GM21717 (cell line): ENCODE measurements around the gene CARMIL3.

Source experiments
- ATAC-seq: cut with Tn5 transposase; IDR thresholded peaks from one replicate; pipeline ENCODE4 v1.9.1; 2021; ENCODE audit warnings: mild to moderate bottlenecking, moderate library complexity; ENCODE audit not compliant: unreplicated experiment

CARMIL3 gene

GRCh38 chr14:24062216-24062980, 10.6 kb downstream of the CARMIL3 start:
- no peak for ATAC-seq

GRCh38 chr14:24063263-24063836, 11.5 kb downstream of the CARMIL3 start:
- no peak for ATAC-seq

- ATAC-seq: no peak
These were observed 12.4 kb downstream of the CARMIL3 start for GRCh38 chr14:24064091-24064795.

- no peak for ATAC-seq
These were observed 13.0 kb downstream of the CARMIL3 start for GRCh38 chr14:24064856-24065255.

GRCh38 chr14:24065408-24065807, 13.6 kb downstream of the CARMIL3 start:
- ATAC-seq: no peak

GRCh38 chr14:24066496-24067132, 14.8 kb downstream of the CARMIL3 start:
- ATAC-seq: no peak

GRCh38 chr14:24067133-24068082, 15.6 kb downstream of the CARMIL3 start:
- ATAC-seq: no peak

GRCh38 chr14:24068711-24069410, 17.1 kb downstream of the CARMIL3 start:
- no peak for ATAC-seq

GRCh38 chr14:24069411-24069735, 17.6 kb downstream of the CARMIL3 start:
- no peak for ATAC-seq

- no peak for ATAC-seq
These were observed 18.7 kb downstream of the CARMIL3 start for GRCh38 chr14:24070285-24071143.

GRCh38 chr14:24071144-24071697, 19.4 kb downstream of the CARMIL3 start, which contains the start of gene CPNE6:
Gene CPNE6 (plus strand): TSS chr14:24071562. CDS start chr14:24072937, 1,375 bp downstream.
- ATAC-seq: no peak

- ATAC-seq: no peak
These were observed 20.1 kb downstream of the CARMIL3 start for GRCh38 chr14:24071836-24072430.

- no peak for ATAC-seq
These were observed 20.6 kb downstream of the CARMIL3 start for GRCh38 chr14:24072436-24072835.

- no peak for ATAC-seq
These were observed 21.4 kb downstream of the CARMIL3 start for GRCh38 chr14:24072881-24073877.

GRCh38 chr14:24074625-24075484, 23.0 kb downstream of the CARMIL3 start:
- no peak for ATAC-seq
